ENCODE results near the gene OMP.

The OMP gene

GRCh38 chr11:77068457-77069335 lies 33.9 kb upstream of the OMP start:
- DNase-seq (ENCODE audit: low read depth) = no peak
- no peak overlapping the region for H3K4me3 ChIP-seq (ENCODE audit: low read depth, low read length)
- TF ChIP-seq MAX (IDR thresholded peaks at IDR 0.05; ENCODE audit: low read depth, low read length) = no peak
- no peak for TF ChIP-seq MYC (IDR thresholded peaks at IDR 0.05; ENCODE audit: low read depth, low read length)
- TF ChIP-seq, protein P1, sequence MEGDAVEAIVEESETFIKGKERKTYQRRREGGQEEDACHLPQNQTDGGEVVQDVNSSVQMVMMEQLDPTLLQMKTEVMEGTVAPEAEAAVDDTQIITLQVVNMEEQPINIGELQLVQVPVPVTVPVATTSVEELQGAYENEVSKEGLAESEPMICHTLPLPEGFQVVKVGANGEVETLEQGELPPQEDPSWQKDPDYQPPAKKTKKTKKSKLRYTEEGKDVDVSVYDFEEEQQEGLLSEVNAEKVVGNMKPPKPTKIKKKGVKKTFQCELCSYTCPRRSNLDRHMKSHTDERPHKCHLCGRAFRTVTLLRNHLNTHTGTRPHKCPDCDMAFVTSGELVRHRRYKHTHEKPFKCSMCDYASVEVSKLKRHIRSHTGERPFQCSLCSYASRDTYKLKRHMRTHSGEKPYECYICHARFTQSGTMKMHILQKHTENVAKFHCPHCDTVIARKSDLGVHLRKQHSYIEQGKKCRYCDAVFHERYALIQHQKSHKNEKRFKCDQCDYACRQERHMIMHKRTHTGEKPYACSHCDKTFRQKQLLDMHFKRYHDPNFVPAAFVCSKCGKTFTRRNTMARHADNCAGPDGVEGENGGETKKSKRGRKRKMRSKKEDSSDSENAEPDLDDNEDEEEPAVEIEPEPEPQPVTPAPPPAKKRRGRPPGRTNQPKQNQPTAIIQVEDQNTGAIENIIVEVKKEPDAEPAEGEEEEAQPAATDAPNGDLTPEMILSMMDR (IDR thresholded peaks at IDR 0.05; ENCODE audit: low read depth, low read length) = no peak
- TF ChIP-seq POLR2A (IDR thresholded peaks at IDR 0.05; ENCODE audit: extremely low read depth, insufficient read length) = no peak

- no peak for TF ChIP-seq MYC (IDR thresholded peaks at IDR 0.05; ENCODE audit: low read depth, low read length)
- no peak for DNase-seq (ENCODE audit: low read depth)
- H3K4me3 ChIP-seq (ENCODE audit: low read depth, low read length) = no peak overlapping the region
Observed at GRCh38 chr11:77069336-77069968, 33.2 kb upstream of the OMP start.

DNA sequence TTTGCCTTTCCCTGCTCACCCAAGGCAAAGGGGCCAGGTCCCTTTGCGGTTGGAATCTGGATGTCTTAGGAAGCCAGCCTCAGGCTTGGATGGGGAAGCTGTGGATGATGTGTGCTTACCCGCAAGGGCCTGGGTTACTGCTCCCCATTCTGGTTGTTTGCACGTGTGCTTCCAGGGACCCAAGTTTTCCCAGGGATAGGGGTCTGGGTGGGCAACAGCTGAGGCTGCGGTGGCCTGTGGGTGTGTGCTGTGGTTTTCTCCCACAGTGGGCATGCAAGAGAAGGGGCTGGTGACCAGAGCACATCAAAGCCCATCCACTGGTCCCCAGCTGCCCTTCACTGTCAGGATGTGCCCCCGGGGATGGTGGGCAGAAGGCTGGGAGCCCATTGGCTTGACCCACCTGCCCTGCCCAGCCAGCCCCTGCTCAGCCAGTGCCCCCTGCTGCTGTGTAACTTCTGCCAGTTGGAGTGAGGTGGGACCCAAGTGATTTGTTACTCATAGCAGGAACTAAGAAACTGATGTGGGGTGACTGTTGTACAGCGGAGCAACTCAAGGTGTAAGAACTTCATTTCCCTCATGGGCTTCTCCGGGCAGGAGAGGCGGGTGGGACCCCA lies 32.6 kb upstream of the OMP start:
- DNase-seq (ENCODE audit: low read depth) = no peak
- no peak for TF ChIP-seq MAX (IDR thresholded peaks at IDR 0.05; ENCODE audit: low read depth, low read length)
- no peak for TF ChIP-seq POLR2A (IDR thresholded peaks at IDR 0.05; ENCODE audit: extremely low read depth, insufficient read length)
- TF ChIP-seq MYC (IDR thresholded peaks at IDR 0.05; ENCODE audit: low read depth, low read length) = no peak
- TF ChIP-seq, protein P1 (IDR thresholded peaks at IDR 0.05; ENCODE audit: low read depth, low read length) = no peak
- H3K4me3 ChIP-seq (ENCODE audit: low read depth, low read length) = no peak overlapping the region

- DNase-seq (ENCODE audit: low read depth) = no peak
- no peak overlapping the region for H3K4me3 ChIP-seq (ENCODE audit: low read depth, low read length)
- TF ChIP-seq POLR2A (IDR thresholded peaks at IDR 0.05; ENCODE audit: extremely low read depth, insufficient read length) (no peak), MAX (IDR thresholded peaks at IDR 0.05; ENCODE audit: low read depth, low read length) (no peak), MYC (IDR thresholded peaks at IDR 0.05; ENCODE audit: low read depth, low read length) (no peak)
- TF ChIP-seq, protein P1 (IDR thresholded peaks at IDR 0.05; ENCODE audit: low read depth, low read length) = no peak
Observed at GRCh38 chr11:77071077-77071476, 31.6 kb upstream of the OMP start.

- peak; percentile 65 for DNase-seq (ENCODE audit: low read depth)
- TF ChIP-seq MAX (IDR thresholded peaks at IDR 0.05; ENCODE audit: low read depth, low read length) (0 out of 2 replicates have a peak, but pooled peaks have one; percentile 24), POLR2A (IDR thresholded peaks at IDR 0.05; ENCODE audit: extremely low read depth, insufficient read length) (no peak), MYC (IDR thresholded peaks at IDR 0.05; ENCODE audit: low read depth, low read length) (peak; percentile 38; the same call in 1 of the 2 replicates)
- TF ChIP-seq, protein P1 (IDR thresholded peaks at IDR 0.05; ENCODE audit: low read depth, low read length) = no peak
Observed at GRCh38 chr11:77071671-77072605, 30.7 kb upstream of the OMP start.

More at GRCh38 chr11:77071671-77072605, 30.7 kb upstream of the OMP start:
- no peak overlapping the region for H3K4me3 ChIP-seq (ENCODE audit: low read depth, low read length)
